Measurements from ENCODE around the gene GAS6.

- no peak for TF ChIP-seq PATZ1 (CRISPR knock-in tag; IDR thresholded peaks at IDR 0.05; ENCODE audit: borderline replicate concordance)
- TF ChIP-seq ARNTL (CRISPR knock-in tag; IDR thresholded peaks at IDR 0.05; ENCODE audit: borderline replicate concordance, low read depth) = no peak
- TF ChIP-seq BACH2 (CRISPR knock-in tag; IDR thresholded peaks at IDR 0.05; ENCODE audit: borderline replicate concordance) = no peak
- TF ChIP-seq RARB (CRISPR knock-in tag; IDR thresholded peaks at IDR 0.05) = no peak
- TF ChIP-seq ISL1 (CRISPR knock-in tag; IDR thresholded peaks at IDR 0.05) = no peak
- TF ChIP-seq ZFP3 (CRISPR knock-in tag; IDR thresholded peaks at IDR 0.05) = no peak
- no peak for TF ChIP-seq OSR1 (CRISPR knock-in tag; IDR thresholded peaks at IDR 0.05)
- no peak for TF ChIP-seq ZNF8 (CRISPR knock-in tag; IDR thresholded peaks at IDR 0.05)
- no peak for TF ChIP-seq ZFP30 (CRISPR knock-in tag; IDR thresholded peaks at IDR 0.05)
- TF ChIP-seq, protein P1, sequence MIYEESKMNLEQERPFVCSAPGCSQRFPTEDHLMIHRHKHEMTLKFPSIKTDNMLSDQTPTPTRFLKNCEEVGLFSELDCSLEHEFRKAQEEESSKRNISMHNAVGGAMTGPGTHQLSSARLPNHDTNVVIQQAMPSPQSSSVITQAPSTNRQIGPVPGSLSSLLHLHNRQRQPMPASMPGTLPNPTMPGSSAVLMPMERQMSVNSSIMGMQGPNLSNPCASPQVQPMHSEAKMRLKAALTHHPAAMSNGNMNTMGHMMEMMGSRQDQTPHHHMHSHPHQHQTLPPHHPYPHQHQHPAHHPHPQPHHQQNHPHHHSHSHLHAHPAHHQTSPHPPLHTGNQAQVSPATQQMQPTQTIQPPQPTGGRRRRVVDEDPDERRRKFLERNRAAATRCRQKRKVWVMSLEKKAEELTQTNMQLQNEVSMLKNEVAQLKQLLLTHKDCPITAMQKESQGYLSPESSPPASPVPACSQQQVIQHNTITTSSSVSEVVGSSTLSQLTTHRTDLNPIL (CRISPR knock-in tag; IDR thresholded peaks at IDR 0.05; ENCODE audit: low read depth) = no peak
- no peak for TF ChIP-seq CSDC2 (CRISPR knock-in tag; IDR thresholded peaks at IDR 0.05)
- no peak for TF ChIP-seq TCF4 (CRISPR knock-in tag; IDR thresholded peaks at IDR 0.05; ENCODE audit: borderline replicate concordance)
These were observed 6.2 kb downstream of the GAS6 start for GRCh38 chr13:113857531-113858195.

Data from SK-N-SH treated with all-trans-retinoic acid at 6 μM for 48 hours (cell line).